Hepatocyte (in vitro differentiated cells): ENCODE data around the gene ASCC2. TPM values are rescaled to one million over a fixed set of nuclear protein-coding genes. Genes with fewer than 3 reads are reported as not detected.

Source experiments
- DNase-seq: peaks from one replicate; pipeline ENCODE4 v3.0.0-alpha.2; 2016; ENCODE audit warnings: low spot score
- H2AFZ ChIP-seq: fragments of 200-600 bp; sonication (generic); 2 replicates; pipeline ENCODE4 v1.6.0; 2016; ENCODE audit warnings: antibody characterized with exemption, mild to moderate bottlenecking
- H3K27ac ChIP-seq: fragments of 200-600 bp; sonication (generic); 2 replicates; pipeline ENCODE4 v1.5.1; 2016; ENCODE audit warnings: mild to moderate bottlenecking
- H3K27me3 ChIP-seq: fragments of 200-600 bp; sonication (generic); 2 replicates; pipeline ENCODE4 v1.6.1; 2016
- H3K36me3 ChIP-seq: fragments of 200-600 bp; sonication (generic); replicated peaks from 2 replicates; pipeline ENCODE4 v1.5.1; 2016; ENCODE audit warnings: low read depth; ENCODE audit not compliant: insufficient read depth
- H3K4me1 ChIP-seq: fragments of 200-600 bp; sonication (generic); 2 replicates; pipeline ENCODE4 v1.5.1; 2016; ENCODE audit warnings: mild to moderate bottlenecking, moderate library complexity; ENCODE audit not compliant: insufficient read depth
- H3K4me2 ChIP-seq: fragments of 200-600 bp; sonication (generic); 2 replicates; pipeline ENCODE4 v1.6.0; 2016
- H3K4me3 ChIP-seq: fragments of 200-600 bp; sonication (generic); 2 replicates; pipeline ENCODE4 v1.5.1; 2016; ENCODE audit warnings: mild to moderate bottlenecking
- H3K79me2 ChIP-seq: fragments of 200-600 bp; sonication (generic); 2 replicates; pipeline ENCODE4 v1.6.0; 2017; ENCODE audit warnings: mild to moderate bottlenecking
- H3K9me2 ChIP-seq: fragments of 200-600 bp; sonication (generic); replicated peaks from 2 replicates; pipeline ENCODE4 v1.6.0; 2017; ENCODE audit warnings: mild to moderate bottlenecking; ENCODE audit not compliant: insufficient read depth
- H3K9me3 ChIP-seq: fragments of 200-600 bp; sonication (generic); 2 replicates; pipeline ENCODE4 v1.5.1; 2016; ENCODE audit warnings: low read depth, mild to moderate bottlenecking
- H4K20me1 ChIP-seq: fragments of 200-600 bp; sonication (generic); 2 replicates; pipeline ENCODE4 v1.6.0; 2016; ENCODE audit warnings: mild to moderate bottlenecking; ENCODE audit not compliant: insufficient read depth, poor library complexity, severe bottlenecking
- EZH2 ChIP-seq: fragments of 200-600 bp; sonication (generic); IDR thresholded peaks from 2 replicates; pipeline ENCODE4 v1.6.1; 2016; ENCODE audit warnings: antibody characterized with exemption, mild to moderate bottlenecking, borderline replicate concordance
- EZH2phosphoT487 ChIP-seq: fragments of 200-600 bp; sonication (generic); IDR thresholded peaks from one replicate; pipeline ENCODE4 v1.6.1; 2018; ENCODE audit warnings: antibody characterized with exemption, mild to moderate bottlenecking, low read depth, moderate library complexity; ENCODE audit not compliant: unreplicated experiment, severe bottlenecking
- WGBS: methylation state at CpG from one replicate; pipeline ENCODE4 v1.1.6; 2016; ENCODE audit warnings: low lambda C conversion rate; ENCODE audit errors: missing lambda C conversion rate; 5-methylcytosine and 5-hydroxymethylcytosine counted together
- polyA plus RNA-seq: library from polyadenylated mRNA; unstranded; fragments of >200 nt; fragmentation: Nextera tagmentation; extraction: Ambion mirVana; gene quantifications from 2 replicates; pipeline ENCODE4 v1.2.1, GENCODE V29; 2016
- total RNA-seq: library from RNA; depleted of rRNA; stranded (reverse); fragments of >200 nt; gene quantifications from 2 replicates; pipeline ENCODE4 v1.2.3, GENCODE V29; 2014
- TF ChIP-seq, protein P1 (sequence below): fragments of 200-600 bp; sonication (generic); IDR thresholded peaks from 2 replicates; pipeline ENCODE4 v1.5.1; 2016; ENCODE audit warnings: antibody characterized with exemption, mild to moderate bottlenecking; ENCODE audit not compliant: poor library complexity

The ASCC2 gene
- total and polyA plus RNA-seq, 2 experiments from 2014 or later = 25.9 to 54.8 TPM

DNA sequence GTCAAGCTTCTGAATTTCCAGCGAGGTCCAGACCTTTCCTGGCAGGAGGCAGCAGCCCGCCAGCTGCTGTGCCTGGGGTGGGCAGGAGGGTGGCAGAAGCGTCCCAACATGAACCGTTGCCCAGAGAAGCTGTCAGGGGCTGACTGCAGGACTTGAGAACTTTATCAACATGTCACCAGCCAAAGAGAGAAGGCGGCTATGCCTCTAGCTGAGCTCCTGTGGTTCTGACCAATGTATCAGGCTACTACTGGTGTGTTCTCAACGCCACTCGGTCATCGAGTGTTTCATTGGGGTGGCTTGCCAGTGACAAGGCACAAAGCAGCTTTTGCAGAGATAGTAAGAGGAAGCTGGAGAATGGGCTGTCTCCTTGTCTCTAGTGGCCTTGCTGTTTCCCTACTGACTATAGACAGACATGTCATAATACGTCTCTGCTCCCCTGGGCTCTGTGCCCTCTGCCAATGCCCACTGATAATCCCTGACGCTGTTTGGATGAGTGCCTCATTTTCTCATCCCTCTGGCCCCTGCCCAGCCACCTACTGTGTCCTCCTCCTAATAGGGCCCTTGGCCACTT, 17.6 kb upstream of the ASCC2 start:
- Histone ChIP-seq H3K4me2 (no peak overlapping the region), H3K36me3 (no peaks in the 10 kb centered on the region), H3K4me3 (no peak overlapping the region), H3K9me3 (no peaks in the 10 kb centered on the region), H3K9me2 (no peaks in the 10 kb centered on the region), H3K79me2 (no peaks in the 10 kb centered on the region), H4K20me1 (no peaks in the 10 kb centered on the region), H3K27ac (no peak overlapping the region), H2AFZ (no peak overlapping the region), H3K4me1 (no peaks in the 10 kb centered on the region), H3K27me3 (no peaks in the 10 kb centered on the region)
- TF ChIP-seq EZH2 = no peak
- WGBS = 87% methylated on average over 10 of the region's 10 CpGs
- DNase-seq = no peak

DNA sequence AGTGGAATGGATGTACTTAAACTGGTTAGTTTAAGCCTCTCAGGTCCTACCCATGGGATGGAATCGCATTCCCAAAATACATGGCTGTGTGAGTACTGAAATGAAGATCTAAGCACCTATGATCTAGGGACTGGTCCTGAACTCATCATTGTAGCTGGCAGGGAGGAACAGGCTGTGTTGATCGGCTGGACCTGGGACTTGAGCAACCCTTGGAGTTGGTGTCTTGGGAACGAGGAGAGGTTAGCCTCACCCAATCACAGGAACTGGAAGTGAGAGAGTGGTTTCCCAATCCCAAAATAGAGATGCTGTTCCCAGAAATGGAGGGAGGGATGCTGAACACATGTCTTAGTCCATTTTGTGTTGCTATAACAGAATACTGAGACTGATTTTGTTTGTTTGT, 16.4 kb upstream of the ASCC2 start:
- Histone ChIP-seq H3K9me3 (no peaks in the 10 kb centered on the region), H3K36me3 (no peaks in the 10 kb centered on the region), H3K9me2 (no peaks in the 10 kb centered on the region), H4K20me1 (no peaks in the 10 kb centered on the region), H3K27me3 (no peaks in the 10 kb centered on the region), H3K79me2 (no peaks in the 10 kb centered on the region), H3K4me1 (no peaks in the 10 kb centered on the region), H2AFZ (no peak overlapping the region), H3K4me3 (no peak overlapping the region), H3K27ac (no peak overlapping the region), H3K4me2 (no peak overlapping the region)
- DNase-seq = no peak
- TF ChIP-seq EZH2phosphoT487 (no peak), EZH2 (no peak)
- TF ChIP-seq, protein P1, sequence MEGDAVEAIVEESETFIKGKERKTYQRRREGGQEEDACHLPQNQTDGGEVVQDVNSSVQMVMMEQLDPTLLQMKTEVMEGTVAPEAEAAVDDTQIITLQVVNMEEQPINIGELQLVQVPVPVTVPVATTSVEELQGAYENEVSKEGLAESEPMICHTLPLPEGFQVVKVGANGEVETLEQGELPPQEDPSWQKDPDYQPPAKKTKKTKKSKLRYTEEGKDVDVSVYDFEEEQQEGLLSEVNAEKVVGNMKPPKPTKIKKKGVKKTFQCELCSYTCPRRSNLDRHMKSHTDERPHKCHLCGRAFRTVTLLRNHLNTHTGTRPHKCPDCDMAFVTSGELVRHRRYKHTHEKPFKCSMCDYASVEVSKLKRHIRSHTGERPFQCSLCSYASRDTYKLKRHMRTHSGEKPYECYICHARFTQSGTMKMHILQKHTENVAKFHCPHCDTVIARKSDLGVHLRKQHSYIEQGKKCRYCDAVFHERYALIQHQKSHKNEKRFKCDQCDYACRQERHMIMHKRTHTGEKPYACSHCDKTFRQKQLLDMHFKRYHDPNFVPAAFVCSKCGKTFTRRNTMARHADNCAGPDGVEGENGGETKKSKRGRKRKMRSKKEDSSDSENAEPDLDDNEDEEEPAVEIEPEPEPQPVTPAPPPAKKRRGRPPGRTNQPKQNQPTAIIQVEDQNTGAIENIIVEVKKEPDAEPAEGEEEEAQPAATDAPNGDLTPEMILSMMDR = no peak
- 91% methylated on average over 3 of the region's 3 CpGs for WGBS

DNA sequence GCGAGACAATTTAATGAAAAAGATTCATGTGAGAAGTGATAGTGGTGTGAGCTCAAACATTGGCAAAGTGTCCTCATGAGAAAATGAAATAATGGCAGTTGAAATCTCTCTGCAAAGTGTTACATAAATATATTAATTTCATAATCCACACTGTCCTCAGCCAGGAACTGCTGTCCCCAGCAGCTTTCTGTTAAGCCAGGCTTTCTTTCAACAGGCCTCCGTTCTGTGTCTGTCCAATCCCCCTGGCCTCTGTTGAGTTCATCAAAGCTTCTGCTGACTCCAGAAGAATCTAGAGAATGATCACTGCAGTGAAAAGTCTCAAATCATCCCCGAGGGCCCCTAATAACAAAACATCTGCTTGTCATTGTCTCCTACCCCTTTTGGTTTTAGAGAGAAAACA, 10.0 kb upstream of the ASCC2 start:
- Histone ChIP-seq H3K36me3 (no peaks in the 10 kb centered on the region), H3K9me2 (no peaks in the 10 kb centered on the region), H3K27ac (peak overlapping the region; percentile 66), H3K4me3 (no peak overlapping the region), H3K4me2 (no peak overlapping the region), H3K9me3 (no peaks in the 10 kb centered on the region), H3K4me1 (no peaks in the 10 kb centered on the region), H4K20me1 (no peaks in the 10 kb centered on the region), H3K27me3 (no peaks in the 10 kb centered on the region), H2AFZ (no peak overlapping the region), H3K79me2 (no peaks in the 10 kb centered on the region)
- WGBS = 51% methylated on average over 3 of the region's 3 CpGs
- DNase-seq = no peak
- TF ChIP-seq, protein P1 = no peak
- TF ChIP-seq EZH2phosphoT487 (no peak), EZH2 (no peak)

DNA sequence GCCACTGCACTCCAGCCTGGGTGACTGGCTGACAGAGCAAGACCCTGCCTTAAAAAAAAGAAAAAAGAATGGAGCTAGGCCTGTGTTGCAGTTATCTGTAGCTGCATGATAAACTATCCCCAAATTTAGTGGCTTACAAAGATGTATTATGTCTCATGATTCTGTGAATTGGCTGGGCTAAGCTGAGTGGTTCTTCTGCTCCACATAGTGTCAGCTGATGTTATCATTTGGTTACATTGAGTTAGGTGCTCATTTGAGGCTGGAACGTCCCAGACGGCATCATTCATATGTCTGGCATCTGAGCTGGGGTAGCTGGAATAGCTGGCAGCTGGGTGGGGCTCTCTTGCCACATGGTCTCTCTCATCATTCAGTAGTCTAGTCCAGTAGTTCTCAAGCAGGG, 8.2 kb upstream of the ASCC2 start:
- Histone ChIP-seq H3K27me3 (no peaks in the 10 kb centered on the region), H3K27ac (no peak overlapping the region), H3K9me2 (no peaks in the 10 kb centered on the region), H2AFZ (no peak overlapping the region), H3K36me3 (no peaks in the 10 kb centered on the region), H3K79me2 (no peaks in the 10 kb centered on the region), H4K20me1 (no peaks in the 10 kb centered on the region), H3K4me2 (no peak overlapping the region), H3K4me3 (no peak overlapping the region), H3K4me1 (no peaks in the 10 kb centered on the region), H3K9me3 (no peaks in the 10 kb centered on the region)
- 93% methylated on average over 2 of the region's 2 CpGs for WGBS
- no peak for TF ChIP-seq EZH2phosphoT487
- TF ChIP-seq, protein P1 = no peak
- TF ChIP-seq EZH2 = no peak
- DNase-seq = no peak
